Inflammatory macrophage (primary cell): ENCODE data around the gene ZNF20.
A peak's percentile ranks its signal among the peaks of the same experiment; 100 is the strongest.

Experiments
- DNase-seq, 2 donors: peaks; one replicate each; pipeline ENCODE4 v3.0.0-alpha.2; 2020 to 2022
- total RNA-seq, 18 experiments: gene quantifications; one replicate each; lab custom pipeline; 2026; ENCODE audit warnings: mixed read lengths in 6 of 18, inconsistent platforms in 2 of 18; lab: John Stamatoyannopoulos, UW

ZNF20 gene
- 0.09 to 0.91 (median 0.39) reads per million in 18 experiments for total RNA-seq

GRCh38 chr19:12139885-12140544 is at the start of gene ZNF20:
Gene ZNF20, minus strand, starts transcription at chr19:12140350. Its CDS starts 168 bp downstream, at chr19:12140182.
- DNase-seq = peak; percentile 96 to 98

GRCh38 chr19:12187625-12188024 is 47.5 kb upstream of the ZNF20 start:
- DNase-seq = no peak

- DNase-seq = no peak
Observed at GRCh38 chr19:12180377-12180776, 40.2 kb upstream of the ZNF20 start.

GRCh38 chr19:12166626-12167025 is 26.5 kb upstream of the ZNF20 start:
- DNase-seq = peak in 1 of 2 donors; percentile 20

- DNase-seq = peak; percentile 44 to 46
Observed at GRCh38 chr19:12163826-12164225, 23.7 kb upstream of the ZNF20 start.

- DNase-seq = peak; percentile 97
Observed at GRCh38 chr19:12162882-12163806, 23.0 kb upstream of the ZNF20 start, which contains the start of gene ZNF136. Gene ZNF136, plus strand, starts transcription at chr19:12163096. Its CDS starts 108 bp downstream, at chr19:12163204.

GRCh38 chr19:12162513-12162881 is 22.3 kb upstream of the ZNF20 start:
- no peak for DNase-seq

GRCh38 chr19:12159773-12160414 is 19.7 kb upstream of the ZNF20 start:
- no peak for DNase-seq

GRCh38 chr19:12156223-12157058 is 16.3 kb upstream of the ZNF20 start, which contains the start of gene ZNF625:
Gene ZNF625, minus strand, starts transcription at chr19:12156734. Its CDS starts 176 bp downstream, at chr19:12156558.
- peak; percentile 38 to 72 for DNase-seq

GRCh38 chr19:12155324-12155860 is 15.2 kb upstream of the ZNF20 start:
- DNase-seq = no peak

GRCh38 chr19:12145348-12145747 is 5.2 kb upstream of the ZNF20 start:
- no peak for DNase-seq

- DNase-seq = no peak
Observed at GRCh38 chr19:12141405-12141736, 1.2 kb upstream of the ZNF20 start.

GRCh38 chr19:12140545-12141404 is 625 bp upstream of the ZNF20 start:
- DNase-seq = peak; percentile 88 to 90

GRCh38 chr19:12139269-12139668 is 881 bp downstream of the ZNF20 start:
- no peak for DNase-seq

GRCh38 chr19:12137221-12137940 is 2.8 kb downstream of the ZNF20 start:
- DNase-seq = peak in 1 of 2 donors; percentile 49

- no peak for DNase-seq
Observed at GRCh38 chr19:12133069-12133468, 7.1 kb downstream of the ZNF20 start.

GRCh38 chr19:12126707-12127106 is 13.4 kb downstream of the ZNF20 start:
- DNase-seq = peak; percentile 22 to 43

- no peak for DNase-seq
Observed at GRCh38 chr19:12117201-12117970, 22.8 kb downstream of the ZNF20 start.

GRCh38 chr19:12113121-12113520 is 27.0 kb downstream of the ZNF20 start:
- DNase-seq = no peak
